Measurements from ENCODE around the gene NRG3. TPM values are rescaled to one million over a fixed set of nuclear protein-coding genes. Genes with fewer than 3 reads are reported as not detected.

Gene NRG3
- total and polyA plus RNA-seq, 7 donors, result 0.03 to 0.10 TPM; not detected in 5

- Histone ChIP-seq H3K27ac (no peak overlapping the region), H3K36me3 (ENCODE audit: insufficient read depth in 1 of 2, low read depth in 1 of 2) (no peaks in the 10 kb centered on the region), H3K27me3 (ENCODE audit: insufficient read depth in 3 of 3, low read length in 2 of 3) (peaks cover 7 to 75% (median 19%) of the 10 kb centered on the region in 3 donors), H3K9me3 (no peaks in the 10 kb centered on the region), H3K4me3 (no peak overlapping the region), H3K4me1 (peaks cover 3% of the 10 kb centered on the region)
- DNase-seq, result no peak
- 2 to 3% (median 3%) methylated on average over 25 of the region's 25 CpGs for WGBS, 3 donors
- intact Hi-C loops (cut with DNase I), result no loop called here
- TF ChIP-seq CTCF (IDR thresholded peaks at IDR 0.05), result no peak
- ATAC-seq, result no peak
These were observed 1.5 kb downstream of the NRG3 start for GRCh38 chr10:81876253-81877077.

- peaks cover 4 to 66% (median 19%) of the 10 kb centered on the region in 3 donors for H3K27me3 ChIP-seq (ENCODE audit: insufficient read depth in 3 of 3, low read length in 2 of 3)
- peaks cover 3% of the 10 kb centered on the region for H3K4me1 ChIP-seq
- intact Hi-C loops (cut with DNase I), result no loop called here
- no peak overlapping the region for H3K4me3 ChIP-seq
- no peak for ATAC-seq
- no peak overlapping the region for H3K27ac ChIP-seq
- no peaks in the 10 kb centered on the region for H3K36me3 ChIP-seq (ENCODE audit: insufficient read depth in 1 of 2, low read depth in 1 of 2)
- H3K9me3 ChIP-seq, result no peaks in the 10 kb centered on the region
- no peak for DNase-seq
- no peak for TF ChIP-seq CTCF (IDR thresholded peaks at IDR 0.05)
- WGBS, 3 donors, result 55 to 57% (median 55%) methylated on average over 2 of the region's 2 CpGs
These were observed 2.6 kb downstream of the NRG3 start for GRCh38 chr10:81877596-81877995.

GRCh38 chr10:81882011-81882410 is 7.0 kb downstream of the NRG3 start:
- Histone ChIP-seq H3K4me3 (no peak overlapping the region), H3K4me1 (no peaks in the 10 kb centered on the region), H3K27ac (no peak overlapping the region), H3K36me3 (ENCODE audit: insufficient read depth in 1 of 2, low read depth in 1 of 2) (no peaks in the 10 kb centered on the region), H3K27me3 (ENCODE audit: insufficient read depth in 3 of 3, low read length in 2 of 3) (peaks cover 2 to 26% (median 4%) of the 10 kb centered on the region in 3 donors), H3K9me3 (no peaks in the 10 kb centered on the region)
- no peak for ATAC-seq
- 79 to 92% (median 84%) methylated on average over 1 of the region's 1 CpG for WGBS, 3 donors
- intact Hi-C loops (cut with DNase I), result no loop called here
- DNase-seq, result no peak
- no peak for TF ChIP-seq CTCF (IDR thresholded peaks at IDR 0.05)

GRCh38 chr10:81884856-81885255 is 9.9 kb downstream of the NRG3 start:
- no peaks in the 10 kb centered on the region for H3K4me1 ChIP-seq
- ATAC-seq (no peak), DNase-seq (no peak)
- 91 to 98% (median 95%) methylated on average over 1 of the region's 1 CpG for WGBS, 3 donors
- intact Hi-C loops (cut with DNase I), result no loop called here
- H3K4me3 ChIP-seq, result no peak overlapping the region
- peaks cover 0 to under 1% (median 0%) of the 10 kb centered on the region in 3 donors for H3K27me3 ChIP-seq (ENCODE audit: insufficient read depth in 3 of 3, low read length in 2 of 3)
- H3K9me3 ChIP-seq, result no peaks in the 10 kb centered on the region
- no peak for TF ChIP-seq CTCF (IDR thresholded peaks at IDR 0.05)
- no peak overlapping the region for H3K27ac ChIP-seq
- no peaks in the 10 kb centered on the region for H3K36me3 ChIP-seq (ENCODE audit: insufficient read depth in 1 of 2, low read depth in 1 of 2)
